GM23338 (cell line): Measurements from ENCODE around the gene RAP1A.

Experiments used
- EZH2 ChIP-seq: fragments of 200-600 bp; sonication (generic); IDR thresholded peaks from one replicate; pipeline ENCODE4 v1.8.0; 2017; ENCODE audit warnings: antibody characterized with exemption, mild to moderate bottlenecking, low read depth; ENCODE audit not compliant: unreplicated experiment
- JUNB ChIP-seq: IDR thresholded peaks from one replicate; pipeline ENCODE4 v1.6.1; 2016; ENCODE audit warnings: antibody characterized with exemption; ENCODE audit not compliant: unreplicated experiment
- POLR2AphosphoS5 ChIP-seq: IDR thresholded peaks from 2 replicates; pipeline ENCODE4 v1.6.1; 2016; ENCODE audit warnings: antibody characterized with exemption, low read depth
- TF ChIP-seq, protein P1 (sequence below), 2 experiments: fragments of 200-600 bp in 1 of 2; sonication (generic) in 1 of 2; conservative IDR thresholded peaks; 2 replicates each; pipeline versions ENCODE4 v1.5.1 to v1.6.1; 2016 to 2017; ENCODE audit warnings: antibody characterized with exemption in 2 of 2, low read depth in 2 of 2, mild to moderate bottlenecking in 2 of 2, moderate library complexity in 1 of 2
- TF ChIP-seq, protein P2 (sequence below): IDR thresholded peaks from one replicate; pipeline ENCODE4 v1.6.1; 2018; ENCODE audit warnings: antibody characterized with exemption; ENCODE audit not compliant: unreplicated experiment
- TF ChIP-seq, protein P3 (sequence below): fragments of 250-450 bp; sonication (Bioruptor Pico); IDR thresholded peaks from 2 replicates; pipeline ENCODE4 v1.5.0; 2020; ENCODE audit warnings: mild to moderate bottlenecking, moderate library complexity

DNA sequence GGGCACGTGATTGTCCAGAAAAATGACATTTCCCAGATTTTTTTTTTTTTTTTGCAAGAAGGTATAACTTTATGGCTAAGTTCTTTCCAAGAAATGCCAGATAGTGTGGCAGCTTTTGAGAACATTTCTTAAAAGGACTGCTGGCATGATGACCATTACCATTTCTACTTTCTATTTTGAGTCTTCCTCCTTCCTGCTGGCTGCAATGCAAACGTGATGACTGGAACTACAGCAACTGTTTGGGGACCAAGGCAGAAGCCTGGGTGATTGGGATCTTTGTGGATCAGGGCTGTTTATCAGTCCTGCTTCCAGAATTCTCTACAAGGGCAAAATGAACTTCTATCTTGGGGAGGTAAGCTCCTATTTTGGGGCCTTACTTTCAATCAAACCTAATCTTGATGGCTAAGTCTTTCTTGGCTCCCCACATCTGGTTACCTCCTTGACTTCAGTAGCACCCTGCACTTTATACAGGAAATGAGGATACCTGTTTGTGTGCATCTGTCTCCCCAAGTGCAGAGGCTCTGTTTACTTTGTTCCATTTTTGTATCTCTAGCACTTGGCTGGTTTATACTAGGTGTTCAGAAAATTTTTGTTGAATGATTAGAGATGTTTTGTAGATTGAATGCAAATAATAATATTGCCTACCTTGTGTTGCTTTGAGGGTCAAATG lies 132.5 kb downstream of the RAP1A start:
- TF ChIP-seq, protein P1, sequence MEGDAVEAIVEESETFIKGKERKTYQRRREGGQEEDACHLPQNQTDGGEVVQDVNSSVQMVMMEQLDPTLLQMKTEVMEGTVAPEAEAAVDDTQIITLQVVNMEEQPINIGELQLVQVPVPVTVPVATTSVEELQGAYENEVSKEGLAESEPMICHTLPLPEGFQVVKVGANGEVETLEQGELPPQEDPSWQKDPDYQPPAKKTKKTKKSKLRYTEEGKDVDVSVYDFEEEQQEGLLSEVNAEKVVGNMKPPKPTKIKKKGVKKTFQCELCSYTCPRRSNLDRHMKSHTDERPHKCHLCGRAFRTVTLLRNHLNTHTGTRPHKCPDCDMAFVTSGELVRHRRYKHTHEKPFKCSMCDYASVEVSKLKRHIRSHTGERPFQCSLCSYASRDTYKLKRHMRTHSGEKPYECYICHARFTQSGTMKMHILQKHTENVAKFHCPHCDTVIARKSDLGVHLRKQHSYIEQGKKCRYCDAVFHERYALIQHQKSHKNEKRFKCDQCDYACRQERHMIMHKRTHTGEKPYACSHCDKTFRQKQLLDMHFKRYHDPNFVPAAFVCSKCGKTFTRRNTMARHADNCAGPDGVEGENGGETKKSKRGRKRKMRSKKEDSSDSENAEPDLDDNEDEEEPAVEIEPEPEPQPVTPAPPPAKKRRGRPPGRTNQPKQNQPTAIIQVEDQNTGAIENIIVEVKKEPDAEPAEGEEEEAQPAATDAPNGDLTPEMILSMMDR (conservative IDR thresholded peaks at IDR 0.05; ENCODE audit: low read depth in 2 of 2): no peak
- TF ChIP-seq POLR2AphosphoS5 (no peak), JUNB (no peak), EZH2 (no peak)
- TF ChIP-seq, protein P2, sequence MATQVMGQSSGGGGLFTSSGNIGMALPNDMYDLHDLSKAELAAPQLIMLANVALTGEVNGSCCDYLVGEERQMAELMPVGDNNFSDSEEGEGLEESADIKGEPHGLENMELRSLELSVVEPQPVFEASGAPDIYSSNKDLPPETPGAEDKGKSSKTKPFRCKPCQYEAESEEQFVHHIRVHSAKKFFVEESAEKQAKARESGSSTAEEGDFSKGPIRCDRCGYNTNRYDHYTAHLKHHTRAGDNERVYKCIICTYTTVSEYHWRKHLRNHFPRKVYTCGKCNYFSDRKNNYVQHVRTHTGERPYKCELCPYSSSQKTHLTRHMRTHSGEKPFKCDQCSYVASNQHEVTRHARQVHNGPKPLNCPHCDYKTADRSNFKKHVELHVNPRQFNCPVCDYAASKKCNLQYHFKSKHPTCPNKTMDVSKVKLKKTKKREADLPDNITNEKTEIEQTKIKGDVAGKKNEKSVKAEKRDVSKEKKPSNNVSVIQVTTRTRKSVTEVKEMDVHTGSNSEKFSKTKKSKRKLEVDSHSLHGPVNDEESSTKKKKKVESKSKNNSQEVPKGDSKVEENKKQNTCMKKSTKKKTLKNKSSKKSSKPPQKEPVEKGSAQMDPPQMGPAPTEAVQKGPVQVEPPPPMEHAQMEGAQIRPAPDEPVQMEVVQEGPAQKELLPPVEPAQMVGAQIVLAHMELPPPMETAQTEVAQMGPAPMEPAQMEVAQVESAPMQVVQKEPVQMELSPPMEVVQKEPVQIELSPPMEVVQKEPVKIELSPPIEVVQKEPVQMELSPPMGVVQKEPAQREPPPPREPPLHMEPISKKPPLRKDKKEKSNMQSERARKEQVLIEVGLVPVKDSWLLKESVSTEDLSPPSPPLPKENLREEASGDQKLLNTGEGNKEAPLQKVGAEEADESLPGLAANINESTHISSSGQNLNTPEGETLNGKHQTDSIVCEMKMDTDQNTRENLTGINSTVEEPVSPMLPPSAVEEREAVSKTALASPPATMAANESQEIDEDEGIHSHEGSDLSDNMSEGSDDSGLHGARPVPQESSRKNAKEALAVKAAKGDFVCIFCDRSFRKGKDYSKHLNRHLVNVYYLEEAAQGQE: no peak
- TF ChIP-seq, protein P3, sequence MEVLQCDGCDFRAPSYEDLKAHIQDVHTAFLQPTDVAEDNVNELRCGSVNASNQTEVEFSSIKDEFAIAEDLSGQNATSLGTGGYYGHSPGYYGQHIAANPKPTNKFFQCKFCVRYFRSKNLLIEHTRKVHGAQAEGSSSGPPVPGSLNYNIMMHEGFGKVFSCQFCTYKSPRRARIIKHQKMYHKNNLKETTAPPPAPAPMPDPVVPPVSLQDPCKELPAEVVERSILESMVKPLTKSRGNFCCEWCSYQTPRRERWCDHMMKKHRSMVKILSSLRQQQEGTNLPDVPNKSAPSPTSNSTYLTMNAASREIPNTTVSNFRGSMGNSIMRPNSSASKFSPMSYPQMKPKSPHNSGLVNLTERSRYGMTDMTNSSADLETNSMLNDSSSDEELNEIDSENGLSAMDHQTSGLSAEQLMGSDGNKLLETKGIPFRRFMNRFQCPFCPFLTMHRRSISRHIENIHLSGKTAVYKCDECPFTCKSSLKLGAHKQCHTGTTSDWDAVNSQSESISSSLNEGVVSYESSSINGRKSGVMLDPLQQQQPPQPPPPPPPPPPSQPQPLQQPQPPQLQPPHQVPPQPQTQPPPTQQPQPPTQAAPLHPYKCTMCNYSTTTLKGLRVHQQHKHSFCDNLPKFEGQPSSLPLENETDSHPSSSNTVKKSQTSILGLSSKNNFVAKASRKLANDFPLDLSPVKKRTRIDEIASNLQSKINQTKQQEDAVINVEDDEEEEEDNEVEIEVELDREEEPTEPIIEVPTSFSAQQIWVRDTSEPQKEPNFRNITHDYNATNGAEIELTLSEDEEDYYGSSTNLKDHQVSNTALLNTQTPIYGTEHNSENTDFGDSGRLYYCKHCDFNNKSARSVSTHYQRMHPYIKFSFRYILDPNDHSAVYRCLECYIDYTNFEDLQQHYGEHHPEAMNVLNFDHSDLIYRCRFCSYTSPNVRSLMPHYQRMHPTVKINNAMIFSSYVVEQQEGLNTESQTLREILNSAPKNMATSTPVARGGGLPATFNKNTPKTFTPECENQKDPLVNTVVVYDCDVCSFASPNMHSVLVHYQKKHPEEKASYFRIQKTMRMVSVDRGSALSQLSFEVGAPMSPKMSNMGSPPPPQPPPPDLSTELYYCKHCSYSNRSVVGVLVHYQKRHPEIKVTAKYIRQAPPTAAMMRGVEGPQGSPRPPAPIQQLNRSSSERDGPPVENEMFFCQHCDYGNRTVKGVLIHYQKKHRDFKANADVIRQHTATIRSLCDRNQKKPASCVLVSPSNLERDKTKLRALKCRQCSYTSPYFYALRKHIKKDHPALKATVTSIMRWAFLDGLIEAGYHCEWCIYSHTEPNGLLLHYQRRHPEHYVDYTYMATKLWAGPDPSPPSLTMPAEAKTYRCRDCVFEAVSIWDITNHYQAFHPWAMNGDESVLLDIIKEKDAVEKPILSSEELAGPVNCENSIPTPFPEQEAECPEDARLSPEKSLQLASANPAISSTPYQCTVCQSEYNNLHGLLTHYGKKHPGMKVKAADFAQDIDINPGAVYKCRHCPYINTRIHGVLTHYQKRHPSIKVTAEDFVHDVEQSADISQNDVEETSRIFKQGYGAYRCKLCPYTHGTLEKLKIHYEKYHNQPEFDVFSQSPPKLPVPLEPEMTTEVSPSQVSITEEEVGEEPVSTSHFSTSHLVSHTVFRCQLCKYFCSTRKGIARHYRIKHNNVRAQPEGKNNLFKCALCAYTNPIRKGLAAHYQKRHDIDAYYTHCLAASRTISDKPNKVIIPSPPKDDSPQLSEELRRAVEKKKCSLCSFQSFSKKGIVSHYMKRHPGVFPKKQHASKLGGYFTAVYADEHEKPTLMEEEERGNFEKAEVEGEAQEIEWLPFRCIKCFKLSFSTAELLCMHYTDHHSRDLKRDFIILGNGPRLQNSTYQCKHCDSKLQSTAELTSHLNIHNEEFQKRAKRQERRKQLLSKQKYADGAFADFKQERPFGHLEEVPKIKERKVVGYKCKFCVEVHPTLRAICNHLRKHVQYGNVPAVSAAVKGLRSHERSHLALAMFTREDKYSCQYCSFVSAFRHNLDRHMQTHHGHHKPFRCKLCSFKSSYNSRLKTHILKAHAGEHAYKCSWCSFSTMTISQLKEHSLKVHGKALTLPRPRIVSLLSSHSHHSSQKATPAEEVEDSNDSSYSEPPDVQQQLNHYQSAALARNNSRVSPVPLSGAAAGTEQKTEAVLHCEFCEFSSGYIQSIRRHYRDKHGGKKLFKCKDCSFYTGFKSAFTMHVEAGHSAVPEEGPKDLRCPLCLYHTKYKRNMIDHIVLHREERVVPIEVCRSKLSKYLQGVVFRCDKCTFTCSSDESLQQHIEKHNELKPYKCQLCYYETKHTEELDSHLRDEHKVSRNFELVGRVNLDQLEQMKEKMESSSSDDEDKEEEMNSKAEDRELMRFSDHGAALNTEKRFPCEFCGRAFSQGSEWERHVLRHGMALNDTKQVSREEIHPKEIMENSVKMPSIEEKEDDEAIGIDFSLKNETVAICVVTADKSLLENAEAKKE (CRISPR knock-in tag): no peak
